IMR-90 (cell line): ENCODE measurements around the gene MTUS2.

Source experiments
- POLR2A ChIP-seq: IDR thresholded peaks from 2 replicates; pipeline ENCODE4 v1.6.1; 2012; ENCODE audit warnings: mild to moderate bottlenecking, low read depth, low read length
- SMC3 ChIP-seq: fragments of 150-350 bp; IDR thresholded peaks from 2 replicates; pipeline ENCODE4 v1.6.1; 2016; ENCODE audit warnings: low read depth, mild to moderate bottlenecking, antibody characterized with exemption, low read length, moderate library complexity
- USF2 ChIP-seq: fragments of 150-350 bp; IDR thresholded peaks from 2 replicates; pipeline ENCODE4 v1.6.1; 2017; ENCODE audit warnings: mild to moderate bottlenecking, antibody characterized with exemption, low read length, low read depth
- TF ChIP-seq, protein P1 (sequence below): conservative IDR thresholded peaks from 2 replicates; pipeline ENCODE4 v1.5.1; 2012; ENCODE audit warnings: mild to moderate bottlenecking, low read depth, low read length, improper control_type of control experiment

GRCh38 chr13:29020314-29020713, 200.2 kb downstream of the MTUS2 start:
- TF ChIP-seq, protein P1, sequence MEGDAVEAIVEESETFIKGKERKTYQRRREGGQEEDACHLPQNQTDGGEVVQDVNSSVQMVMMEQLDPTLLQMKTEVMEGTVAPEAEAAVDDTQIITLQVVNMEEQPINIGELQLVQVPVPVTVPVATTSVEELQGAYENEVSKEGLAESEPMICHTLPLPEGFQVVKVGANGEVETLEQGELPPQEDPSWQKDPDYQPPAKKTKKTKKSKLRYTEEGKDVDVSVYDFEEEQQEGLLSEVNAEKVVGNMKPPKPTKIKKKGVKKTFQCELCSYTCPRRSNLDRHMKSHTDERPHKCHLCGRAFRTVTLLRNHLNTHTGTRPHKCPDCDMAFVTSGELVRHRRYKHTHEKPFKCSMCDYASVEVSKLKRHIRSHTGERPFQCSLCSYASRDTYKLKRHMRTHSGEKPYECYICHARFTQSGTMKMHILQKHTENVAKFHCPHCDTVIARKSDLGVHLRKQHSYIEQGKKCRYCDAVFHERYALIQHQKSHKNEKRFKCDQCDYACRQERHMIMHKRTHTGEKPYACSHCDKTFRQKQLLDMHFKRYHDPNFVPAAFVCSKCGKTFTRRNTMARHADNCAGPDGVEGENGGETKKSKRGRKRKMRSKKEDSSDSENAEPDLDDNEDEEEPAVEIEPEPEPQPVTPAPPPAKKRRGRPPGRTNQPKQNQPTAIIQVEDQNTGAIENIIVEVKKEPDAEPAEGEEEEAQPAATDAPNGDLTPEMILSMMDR, result no peak
- TF ChIP-seq USF2, result no peak
- no peak for TF ChIP-seq POLR2A
- no peak for TF ChIP-seq SMC3
